Mammary epithelial cell (primary cell): ENCODE measurements around the gene ENOX1.

Experiments
- CTCF ChIP-seq, 2 donors: IDR thresholded peaks in 1 of 2; conservative IDR thresholded peaks in 1 of 2; 2 replicates each; pipeline ENCODE4 v1.5.1; 2011 to 2012; ENCODE audit warnings: inconsistent platforms in 2 of 2, low read length in 2 of 2, mild to moderate bottlenecking in 2 of 2, control low read depth in 1 of 2, low read depth in 1 of 2; ENCODE audit not compliant: insufficient read depth in 1 of 2; ENCODE audit errors: extremely low read depth in 1 of 2
- EZH2 ChIP-seq: IDR thresholded peaks from 2 replicates; pipeline ENCODE4 v1.6.1; 2012; ENCODE audit warnings: low read length, inconsistent platforms, borderline replicate concordance

GRCh38 chr13:43516401-43516833, 270.4 kb downstream of the ENOX1 start:
- TF ChIP-seq EZH2: no peak
- TF ChIP-seq CTCF (conservative IDR thresholded peaks at IDR 0.05 in 1 of 2, IDR thresholded peaks at IDR 0.05 in 1 of 2; ENCODE audit: extremely low read depth in 1 of 2, insufficient read depth in 1 of 2, low read depth in 1 of 2, low read length in 2 of 2): no peak
